Measurements from ENCODE around the gene PACSIN2.

GRCh38 chr22:42895087-42895486 lies 119.9 kb downstream of the PACSIN2 start:
- no peak for TF ChIP-seq GATA3 (IDR thresholded peaks at IDR 0.05; ENCODE audit: low read depth, low read length)
- no peak for TF ChIP-seq GATA2 (IDR thresholded peaks at IDR 0.05; ENCODE audit: low read depth, low read length)
